ENCODE measurements around the gene TSPAN14. TPM values are rescaled to one million over a fixed set of nuclear protein-coding genes. Genes with fewer than 3 reads are reported as not detected.

Gene TSPAN14
- total and polyA plus RNA-seq, 4 donors, result 19.9 to 36.8 (median 27.3) TPM

GRCh38 chr10:80509403-80510161 lies 55.5 kb downstream of the TSPAN14 start:
- WGBS, result 78% methylated on average over 18 of the region's 18 CpGs
- H3K36me3 ChIP-seq (ENCODE audit: control insufficient read depth in 4 of 4, insufficient read depth in 3 of 4, low read depth in 1 of 4, low read length in 3 of 4), result peaks cover 9 to 33% (median 27%) of the 10 kb centered on the region in 4 donors
- no peak for DNase-seq (ENCODE audit: low spot score)

GRCh38 chr10:80512031-80512526 lies 58.0 kb downstream of the TSPAN14 start:
- Histone ChIP-seq H3K9me3 (ENCODE audit: control insufficient read depth in 4 of 4, low read length in 3 of 4) (no peaks in the 10 kb centered on the region), H3K4me1 (ENCODE audit: control insufficient read depth in 4 of 4, insufficient read depth in 4 of 4, low read length in 3 of 4) (no peaks in the 10 kb centered on the region), H3K9ac (ENCODE audit: low read depth in 1 of 2, low read length in 2 of 2) (no peak overlapping the region), H3K27me3 (ENCODE audit: control insufficient read depth in 4 of 4, insufficient read depth in 4 of 4, low read length in 3 of 4) (no peaks in the 10 kb centered on the region), H3K36me3 (ENCODE audit: control insufficient read depth in 4 of 4, insufficient read depth in 3 of 4, low read depth in 1 of 4, low read length in 3 of 4) (peaks cover 9 to 48% (median 40%) of the 10 kb centered on the region in 4 donors), H3K4me3 (ENCODE audit: low read depth in 1 of 3, low read length in 3 of 3) (no peak overlapping the region), H3K27ac (ENCODE audit: low read depth in 1 of 2, low read length in 2 of 2) (no peak overlapping the region)
- TF ChIP-seq EGR1 (IDR thresholded peaks at IDR 0.05; ENCODE audit: low read depth in 2 of 2) (no peak), JUND (IDR thresholded peaks at IDR 0.05) (no peak), REST (IDR thresholded peaks at IDR 0.05) (no peak), NR2F2 (IDR thresholded peaks at IDR 0.05) (no peak), GABPA (IDR thresholded peaks at IDR 0.05 in 1 of 2, conservative IDR thresholded peaks at IDR 0.05 in 1 of 2) (no peak), RAD21 (IDR thresholded peaks at IDR 0.05) (no peak)
- WGBS, result 95% methylated on average over 10 of the region's 10 CpGs
- no peak for DNase-seq (ENCODE audit: low spot score)

More at GRCh38 chr10:80509403-80510161, 55.5 kb downstream of the TSPAN14 start:
- Histone ChIP-seq H3K27ac (ENCODE audit: low read depth in 1 of 2, low read length in 2 of 2) (peak overlapping the region; percentile 13 to 56), H3K9ac (ENCODE audit: low read depth in 1 of 2, low read length in 2 of 2) (no peak overlapping the region), H3K4me3 (ENCODE audit: low read depth in 1 of 3, low read length in 3 of 3) (no peak overlapping the region), H3K9me3 (ENCODE audit: control insufficient read depth in 4 of 4, low read length in 3 of 4) (no peaks in the 10 kb centered on the region), H3K4me1 (ENCODE audit: control insufficient read depth in 4 of 4, insufficient read depth in 4 of 4, low read length in 3 of 4) (peaks cover 8 to 10% (median 10%) of the 10 kb centered on the region in 4 donors), H3K27me3 (ENCODE audit: control insufficient read depth in 4 of 4, insufficient read depth in 4 of 4, low read length in 3 of 4) (no peaks in the 10 kb centered on the region)
- TF ChIP-seq MAX (IDR thresholded peaks at IDR 0.05), result peak; percentile 71
- TF ChIP-seq EGR1 (IDR thresholded peaks at IDR 0.05; ENCODE audit: low read depth in 2 of 2), result peak; percentile 27 to 36
- peak; percentile 22 to 43 for TF ChIP-seq RXRA (IDR thresholded peaks at IDR 0.05)
- TF ChIP-seq FOXA1 (IDR thresholded peaks at IDR 0.05), result no peak
- peak; percentile 17 for TF ChIP-seq SP1 (IDR thresholded peaks at IDR 0.05)
- peak in 1 of 2 donors; percentile 3 for TF ChIP-seq RAD21 (IDR thresholded peaks at IDR 0.05)
- TF ChIP-seq NR2F2 (IDR thresholded peaks at IDR 0.05), result peak; percentile 98
- TF ChIP-seq ZBTB33 (IDR thresholded peaks at IDR 0.05), result no peak
- peak in 1 of 2 donors; percentile 65 for TF ChIP-seq JUND (IDR thresholded peaks at IDR 0.05)
